ENCODE results near the gene POU2F1. TPM values are rescaled to one million over a fixed set of nuclear protein-coding genes. Genes with fewer than 3 reads are reported as not detected.

The POU2F1 gene
- total and polyA plus RNA-seq, 8 donors = 1.4 to 7.3 (median 5.8) TPM

GRCh38 chr1:167207940-167208623, 12.6 kb upstream of the POU2F1 start:
- no peak overlapping the region for H3K4me3 ChIP-seq

GRCh38 chr1:167208624-167208976, 12.1 kb upstream of the POU2F1 start:
- Histone ChIP-seq H3K36me3 (no peaks in the 10 kb centered on the region), H3K4me3 (no peak overlapping the region), H3K27me3 (no peaks in the 10 kb centered on the region), H3K4me1 (no peaks in the 10 kb centered on the region), H3K9me3 (no peaks in the 10 kb centered on the region), H3K27ac (no peak overlapping the region)
- DNase-seq (no peak), FAIRE-seq (no peak), ATAC-seq (no peak)
- WGBS, 2 donors = 33 to 50% methylated on average over 1 of the region's 1 CpG
- TF ChIP-seq CTCF (IDR thresholded peaks at IDR 0.05) = no peak
- intact Hi-C loops (cut with DNase I) = no loop called here

More at GRCh38 chr1:167207940-167208623, 12.6 kb upstream of the POU2F1 start:
- Histone ChIP-seq H3K9me3 (no peaks in the 10 kb centered on the region), H3K27me3 (no peaks in the 10 kb centered on the region), H3K27ac (no peak overlapping the region), H3K4me1 (no peaks in the 10 kb centered on the region), H3K36me3 (no peaks in the 10 kb centered on the region)
- FAIRE-seq (no peak), DNase-seq (no peak), ATAC-seq (no peak)
- TF ChIP-seq CTCF (IDR thresholded peaks at IDR 0.05) = no peak
- intact Hi-C loops (cut with DNase I) = no loop called here
- 57 to 58% methylated on average over 6 of the region's 6 CpGs for WGBS, 2 donors

- ATAC-seq = no peak
- WGBS, 2 donors = 50 to 52% methylated on average over 1 of the region's 1 CpG
- intact Hi-C loops (cut with DNase I) = no loop called here
These were observed 11.6 kb upstream of the POU2F1 start for GRCh38 chr1:167209044-167209443.

GRCh38 chr1:167210966-167211674, 9.6 kb upstream of the POU2F1 start:
- Histone ChIP-seq H3K27ac (no peak overlapping the region), H3K4me1 (no peaks in the 10 kb centered on the region), H3K4me3 (no peak overlapping the region), H3K9me3 (no peaks in the 10 kb centered on the region), H3K36me3 (no peaks in the 10 kb centered on the region), H3K27me3 (no peaks in the 10 kb centered on the region)
- no peak for DNase-seq
- ATAC-seq = no peak
- WGBS, 2 donors = 88 to 89% methylated on average over 15 of the region's 15 CpGs
- FAIRE-seq = no peak
- intact Hi-C loops (cut with DNase I) = no loop called here
- TF ChIP-seq CTCF (IDR thresholded peaks at IDR 0.05) = no peak

More at GRCh38 chr1:167209044-167209443, 11.6 kb upstream of the POU2F1 start:
- no peaks in the 10 kb centered on the region for H3K4me1 ChIP-seq
- H3K9me3 ChIP-seq = no peaks in the 10 kb centered on the region
- H3K4me3 ChIP-seq = no peak overlapping the region
- FAIRE-seq (no peak), DNase-seq (no peak)
- no peak for TF ChIP-seq CTCF (IDR thresholded peaks at IDR 0.05)
- H3K36me3 ChIP-seq = no peaks in the 10 kb centered on the region
- no peak overlapping the region for H3K27ac ChIP-seq
- no peaks in the 10 kb centered on the region for H3K27me3 ChIP-seq

- ATAC-seq (no peak), FAIRE-seq (no peak), DNase-seq (no peak)
- intact Hi-C loops (cut with DNase I) = no loop called here
- no peaks in the 10 kb centered on the region for H3K27me3 ChIP-seq
- H3K4me1 ChIP-seq = no peaks in the 10 kb centered on the region
- H3K4me3 ChIP-seq = no peak overlapping the region
- no peak overlapping the region for H3K27ac ChIP-seq
- TF ChIP-seq CTCF (IDR thresholded peaks at IDR 0.05) = no peak
- H3K36me3 ChIP-seq = no peaks in the 10 kb centered on the region
- no peaks in the 10 kb centered on the region for H3K9me3 ChIP-seq
These were observed 8.7 kb upstream of the POU2F1 start for GRCh38 chr1:167212025-167212424.

All from pancreas (tissue), 10 donors.